IMR-90 (cell line): ENCODE results near the gene OVCA2. TPM values are rescaled to one million over a fixed set of nuclear protein-coding genes. Genes with fewer than 3 reads are reported as not detected.
A peak's percentile ranks its signal among the peaks of the same experiment; 100 is the strongest.

Source experiments
- ATAC-seq: fragments of 200-7000 bp; cut with Tn5 transposase; 2 replicates; pipeline ENCODE4 v1.9.1; 2020; ENCODE audit warnings: low read depth, mild to moderate bottlenecking, moderate library complexity
- BruUV-seq: library from RNA; stranded (reverse); fragments of 400-500 nt; replicated peaks from 2 replicates; lab custom pipeline; 2021; lab: Mats Ljungman, UMichigan
- CTCF ChIA-PET: fragments of 300-600 bp; formaldehyde crosslinking; extraction: SDS; loops from one replicate; lab custom pipeline; 2021; ENCODE audit warnings: antibody characterized with exemption; lab: Yijun Ruan, JAX
- POLR2A ChIA-PET: fragments of 300-600 bp; sonication (Branson Sonifier 250); formaldehyde crosslinking; loops from one replicate; lab custom pipeline; 2022; ENCODE audit warnings: antibody characterized with exemption; ENCODE audit not compliant: unreplicated experiment; lab: Charles Lee
- DNase-seq: peaks from one replicate; pipeline ENCODE4 v3.0.0; 2013
- H2AFZ ChIP-seq: replicated peaks from 2 replicates; pipeline ENCODE3; 2013; ENCODE audit warnings: low read length, mild to moderate bottlenecking; ENCODE audit not compliant: poor library complexity
- H2AK5ac ChIP-seq: 2 replicates; pipeline ENCODE4 v1.6.1; 2013; ENCODE audit warnings: low read depth, low read length, inconsistent platforms
- H2AK9ac ChIP-seq: replicated peaks from 2 replicates; pipeline ENCODE3; 2013; ENCODE audit warnings: mild to moderate bottlenecking, low read depth, low read length, moderate library complexity; ENCODE audit not compliant: poor library complexity
- H2BK120ac ChIP-seq: 2 replicates; pipeline ENCODE4 v1.6.1; 2013; ENCODE audit warnings: low read depth, low read length, inconsistent platforms
- H2BK15ac ChIP-seq: 3 replicates; pipeline ENCODE4 v1.6.1; 2013; ENCODE audit warnings: low read depth, low read length, inconsistent platforms
- H2BK20ac ChIP-seq: 2 replicates; pipeline ENCODE4 v1.6.1; 2013; ENCODE audit warnings: low read depth, mild to moderate bottlenecking, inconsistent platforms, low read length, moderate library complexity
- H2BK5ac ChIP-seq: 2 replicates; pipeline ENCODE4 v1.6.1; 2013; ENCODE audit warnings: mild to moderate bottlenecking, low read depth, low read length, inconsistent platforms; ENCODE audit not compliant: poor library complexity, severe bottlenecking
- H3K14ac ChIP-seq: replicated peaks from 2 replicates; pipeline ENCODE4 v1.6.1; 2013; ENCODE audit warnings: low read depth, low read length, inconsistent platforms
- H3K18ac ChIP-seq: 2 replicates; pipeline ENCODE4 v1.6.1; 2013; ENCODE audit warnings: low read depth, low read length, control low read depth
- H3K23ac ChIP-seq: 2 replicates; pipeline ENCODE4 v1.6.1; 2013; ENCODE audit warnings: low read depth, low read length, inconsistent platforms
- H3K27ac ChIP-seq: 2 replicates; pipeline ENCODE4 v1.5.1; 2013; ENCODE audit warnings: mild to moderate bottlenecking, control low read depth, low read length; ENCODE audit not compliant: insufficient read depth
- H3K27me3 ChIP-seq: 2 replicates; pipeline ENCODE4 v1.6.1; 2013; ENCODE audit warnings: low read length; ENCODE audit not compliant: control insufficient read depth, insufficient read depth
- H3K36me3 ChIP-seq: 2 replicates; pipeline ENCODE4 v1.6.1; 2013; ENCODE audit warnings: low read length, mixed read lengths; ENCODE audit not compliant: control insufficient read depth, insufficient read depth
- H3K4ac ChIP-seq: 2 replicates; pipeline ENCODE4 v1.6.1; 2013; ENCODE audit warnings: low read depth, low read length, inconsistent platforms
- H3K4me1 ChIP-seq: 2 replicates; pipeline ENCODE4 v1.6.1; 2013; ENCODE audit warnings: low read length, mixed read lengths; ENCODE audit not compliant: control insufficient read depth, insufficient read depth
- H3K4me2 ChIP-seq: 2 replicates; pipeline ENCODE4 v1.6.1; 2013; ENCODE audit warnings: low read depth, mild to moderate bottlenecking, control low read depth, low read length, moderate library complexity
- H3K4me3 ChIP-seq: 2 replicates; pipeline ENCODE4 v1.5.1; 2013; ENCODE audit warnings: low read depth, mild to moderate bottlenecking, control low read depth, low read length, moderate library complexity; ENCODE audit not compliant: insufficient read depth
- H3K56ac ChIP-seq: 2 replicates; pipeline ENCODE4 v1.6.1; 2013; ENCODE audit warnings: low read length, inconsistent platforms; ENCODE audit not compliant: insufficient read depth; ENCODE audit errors: extremely low read depth
- H3K79me1 ChIP-seq, 2 experiments: 2 replicates each; pipeline ENCODE4 v1.6.1; 2013; ENCODE audit warnings: low read length in 2 of 2, inconsistent platforms in 1 of 2, low read depth in 1 of 2
- H3K9ac ChIP-seq: 2 replicates; pipeline ENCODE4 v1.6.1; 2013; ENCODE audit warnings: low read depth, low read length, control low read depth
- H3K9me1 ChIP-seq: 2 replicates; pipeline ENCODE4 v1.6.1; 2013; ENCODE audit warnings: low read length, inconsistent platforms; ENCODE audit not compliant: insufficient read depth
- H3K9me3 ChIP-seq: 2 replicates; pipeline ENCODE4 v1.6.1; 2013; ENCODE audit warnings: low read length; ENCODE audit not compliant: control insufficient read depth, insufficient read depth
- H4K20me1 ChIP-seq: 2 replicates; pipeline ENCODE4 v1.6.1; 2013; ENCODE audit warnings: low read length, inconsistent platforms; ENCODE audit not compliant: insufficient read depth
- H4K5ac ChIP-seq: 2 replicates; pipeline ENCODE4 v1.6.1; 2013; ENCODE audit warnings: mild to moderate bottlenecking, low read depth, low read length, control low read depth
- H4K8ac ChIP-seq, 2 experiments: 2 replicates each; pipeline ENCODE4 v1.6.1; 2013; ENCODE audit warnings: low read depth in 2 of 2, low read length in 2 of 2, control low read depth in 1 of 2, inconsistent platforms in 1 of 2
- H4K91ac ChIP-seq: 2 replicates; pipeline ENCODE4 v1.6.1; 2013; ENCODE audit warnings: low read depth, low read length, inconsistent platforms; ENCODE audit not compliant: insufficient read depth
- BHLHE40 ChIP-seq: fragments of 150-350 bp; IDR thresholded peaks from 2 replicates; pipeline ENCODE4 v1.6.1; 2016; ENCODE audit warnings: mild to moderate bottlenecking, low read depth, low read length
- CHD1 ChIP-seq: IDR thresholded peaks from 2 replicates; pipeline ENCODE4 v1.6.1; 2012; ENCODE audit warnings: low read depth, low read length, improper control_type of control experiment
- CTCF ChIP-seq: conservative IDR thresholded peaks from 2 replicates; pipeline ENCODE4 v1.5.1; 2012; ENCODE audit warnings: mild to moderate bottlenecking, low read depth, low read length, improper control_type of control experiment
- MXI1 ChIP-seq: IDR thresholded peaks from 2 replicates; pipeline ENCODE4 v1.6.1; 2012; ENCODE audit warnings: low read depth, mild to moderate bottlenecking, low read length, moderate library complexity, borderline replicate concordance
- POLR2A ChIP-seq: IDR thresholded peaks from 2 replicates; pipeline ENCODE4 v1.6.1; 2012; ENCODE audit warnings: mild to moderate bottlenecking, low read depth, low read length
- RAD21 ChIP-seq: IDR thresholded peaks from 2 replicates; pipeline ENCODE4 v1.6.1; 2012; ENCODE audit warnings: low read length, improper control_type of control experiment
- SMC3 ChIP-seq: fragments of 150-350 bp; IDR thresholded peaks from 2 replicates; pipeline ENCODE4 v1.6.1; 2016; ENCODE audit warnings: low read depth, mild to moderate bottlenecking, antibody characterized with exemption, low read length, moderate library complexity
- WGBS, 2 experiments: methylation state at CpG; one replicate each; pipeline versions ENCODE4 v1.1.5 to v1.1.7; 2013; ENCODE audit warnings: missing lambda C conversion rate in 2 of 2; ENCODE audit not compliant: insufficient read length in 1 of 2; ENCODE audit errors: extremely low coverage in 2 of 2; 5-methylcytosine and 5-hydroxymethylcytosine counted together
- dilution Hi-C: fragments of 300-500 bp; cut with HindIII; formaldehyde crosslinking; loops from one replicate; pipeline ENCODE4 v1.14.3; 2018; ENCODE audit warnings: low sequenced_read_pairs; ENCODE audit not compliant: unreplicated experiment
- in situ Hi-C: fragments of 300-500 bp; cut with MboI; formaldehyde crosslinking; loops from 3 replicates; pipeline ENCODE4 v1.14.3; 2019; ENCODE audit warnings: low sequenced_read_pairs, inconsistent platforms, mixed read lengths
- intact Hi-C: fragments of 100-400 bp; cut with micrococcal nuclease; formaldehyde crosslinking; loops from 2 replicates; pipeline ENCODE4 v1.10.0; 2022
- polyA plus RNA-seq, 3 experiments: library from polyadenylated mRNA; depleted of rRNA; stranded (reverse); fragments of >200 nt; gene quantifications; 2 replicates each; pipeline ENCODE4 v1.2.3, GENCODE V29; 2012; ENCODE audit warnings: low replicate concordance in 1 of 3
- total RNA-seq: library from RNA; depleted of rRNA; stranded (reverse); fragments of >200 nt; gene quantifications from 2 replicates; pipeline ENCODE4 v1.2.3, GENCODE V29; 2012

OVCA2 gene
- total and polyA plus RNA-seq, 2 of the 4 experiments (the other 2 are of a cell fraction): 38.7 to 46.9 TPM

GRCh38 chr17:2059547-2060384, 17.9 kb downstream of the OVCA2 start:
- peak overlapping the region; percentile 73 for H2AK5ac ChIP-seq
- H2BK20ac ChIP-seq: peak overlapping the region; percentile 61; the same call in 1 of the 2 replicates
- WGBS, 2 experiments: 94% methylated on average over 7 of the region's 21 CpGs; no CpG with 5 or more reads in 1 of the 2 experiments
- peak overlapping the region; percentile 67 for H3K4ac ChIP-seq
- intact Hi-C loops (no loop called here), in situ Hi-C loops (loop anchor here (10.0 kb wide), 1 partner anchor 115 kb away; no protein-coding TSS in a partner anchor), dilution Hi-C loops (no loop called here)
- ChIA-PET POLR2A (interaction anchor here (0.9 kb wide), 1 partner anchor 185 kb away, joined by 3 read pairs; no protein-coding TSS in a partner anchor), CTCF (interaction anchor here (6.3 kb wide), 1 partner anchor 185 kb away, joined by 57 read pairs; no protein-coding TSS in a partner anchor)
- DNase-seq (no peak), ATAC-seq (no peak)
- H3K4me3 ChIP-seq: no peak overlapping the region
- H3K36me3 ChIP-seq: peaks cover 56% of the 10 kb centered on the region
- no peak overlapping the region; the same call in 1 of the 2 replicates for H3K4me2 ChIP-seq
- peak overlapping the region; percentile 6 for H3K14ac ChIP-seq
- H3K23ac ChIP-seq: peak overlapping the region; percentile 88
- peak overlapping the region; percentile 7 for H4K91ac ChIP-seq
- peak overlapping the region; percentile 14; the same call in 1 of the 2 replicates for H3K18ac ChIP-seq
- H3K27me3 ChIP-seq: no peaks in the 10 kb centered on the region
- peaks cover 10% of the 10 kb centered on the region for H3K9me1 ChIP-seq
- 0 out of 3 replicates have a peak overlapping the region, but pooled peaks have one; percentile 44 for H2BK15ac ChIP-seq
- peak overlapping the region; percentile 43 to 60 for H4K8ac ChIP-seq
- peak overlapping the region; percentile 67 for H2BK5ac ChIP-seq
- H3K79me1 ChIP-seq: peaks cover 13 to 59% of the 10 kb centered on the region in 2 experiments
- peak overlapping the region; percentile 67 for H4K5ac ChIP-seq
- H2BK120ac ChIP-seq: peak overlapping the region; percentile 65
- H3K56ac ChIP-seq: no peak overlapping the region
- H2AK9ac ChIP-seq: peak overlapping the region; percentile 90
- H3K27ac ChIP-seq: peak overlapping the region; percentile 51
- BruUV-seq: TSS peak; percentile 88
- TF ChIP-seq RAD21: no peak
- no peak for TF ChIP-seq MXI1
- peak; percentile 14; the same call in 1 of the 2 replicates for TF ChIP-seq POLR2A
- TF ChIP-seq BHLHE40: no peak
- TF ChIP-seq CHD1: no peak
- no peak for TF ChIP-seq SMC3
- no peak for TF ChIP-seq CTCF
- peak overlapping the region; percentile 18 for H3K9ac ChIP-seq
- peak overlapping the region; percentile 6 for H2AFZ ChIP-seq
- peaks cover 20% of the 10 kb centered on the region for H4K20me1 ChIP-seq
- H3K9me3 ChIP-seq: no peaks in the 10 kb centered on the region
- H3K4me1 ChIP-seq: peaks cover 51% of the 10 kb centered on the region
